HepG2 (cell line): ENCODE data around the gene TNFSF13. TPM values are rescaled to one million over a fixed set of nuclear protein-coding genes. Genes with fewer than 3 reads are reported as not detected.

Experiments
- ARID2 ChIP-seq: sonication (generic); formaldehyde crosslinking; IDR thresholded peaks from 2 replicates; pipeline ENCODE4 v1.8.1; 2022; ENCODE audit warnings: mild to moderate bottlenecking, missing genetic modification reagents, borderline replicate concordance
- BRCA1 ChIP-seq: sonication (generic); formaldehyde crosslinking; IDR thresholded peaks from 2 replicates; pipeline ENCODE4 v1.4.0; 2020; ENCODE audit warnings: missing genetic modification reagents
- KAT7 ChIP-seq: IDR thresholded peaks from 2 replicates; pipeline ENCODE4 v1.6.1; 2018; ENCODE audit warnings: borderline replicate concordance, missing compliant biosample characterization
- KLF9 ChIP-seq: IDR thresholded peaks from 2 replicates; pipeline ENCODE4 v1.6.1; 2016; ENCODE audit warnings: low read depth
- MAFF ChIP-seq: IDR thresholded peaks from 2 replicates; pipeline ENCODE4 v1.6.1; 2011; ENCODE audit warnings: low read depth, low read length, improper control_type of control experiment
- NKX3-1 ChIP-seq: sonication (generic); formaldehyde crosslinking; IDR thresholded peaks from 2 replicates; pipeline ENCODE4 v1.5.0; 2020; ENCODE audit warnings: missing genetic modification reagents
- NR1H2 ChIP-seq: sonication (generic); formaldehyde crosslinking; IDR thresholded peaks from 2 replicates; pipeline ENCODE4 v1.8.1; 2022; ENCODE audit warnings: low read depth, missing genetic modification reagents, borderline replicate concordance
- PATZ1 ChIP-seq: sonication (generic); formaldehyde crosslinking; IDR thresholded peaks from 2 replicates; pipeline ENCODE4 v1.4.0; 2020; ENCODE audit warnings: missing genetic modification reagents
- PHF5A ChIP-seq: IDR thresholded peaks from one replicate; pipeline ENCODE4 v1.6.1; 2018; ENCODE audit warnings: low read depth, missing genetic modification reagents; ENCODE audit not compliant: unreplicated experiment
- RBAK ChIP-seq: sonication (generic); formaldehyde crosslinking; IDR thresholded peaks from 2 replicates; pipeline ENCODE4 v1.5.1; 2020; ENCODE audit warnings: mild to moderate bottlenecking, missing genetic modification reagents
- RBM39 ChIP-seq: fragments of 200-400 bp; formaldehyde crosslinking; IDR thresholded peaks from one replicate; pipeline ENCODE4 v1.6.1; 2018; ENCODE audit warnings: antibody characterized with exemption, mild to moderate bottlenecking, low read depth, low read length; ENCODE audit not compliant: poor library complexity, severe bottlenecking
- SAFB2 ChIP-seq: sonication (generic); formaldehyde crosslinking; IDR thresholded peaks from 2 replicates; pipeline ENCODE4 v1.5.1; 2020; ENCODE audit warnings: missing genetic modification reagents, low read depth, mild to moderate bottlenecking, borderline replicate concordance
- ZBTB49 ChIP-seq: sonication (generic); formaldehyde crosslinking; IDR thresholded peaks from 2 replicates; pipeline ENCODE4 v1.4.0; 2020; ENCODE audit warnings: missing genetic modification reagents, borderline replicate concordance
- ZFP1 ChIP-seq: IDR thresholded peaks from 2 replicates; pipeline ENCODE4 v1.6.1; 2016
- ZFP36L1 ChIP-seq: sonication (generic); formaldehyde crosslinking; IDR thresholded peaks from 2 replicates; pipeline ENCODE4 v1.8.0; 2022; ENCODE audit warnings: mild to moderate bottlenecking, missing genetic modification reagents, moderate library complexity
- ZNF616 ChIP-seq: sonication (generic); formaldehyde crosslinking; IDR thresholded peaks from 2 replicates; pipeline ENCODE4 v1.5.0; 2020; ENCODE audit warnings: low read depth, mild to moderate bottlenecking, missing genetic modification reagents
- ZNF720 ChIP-seq: sonication (generic); formaldehyde crosslinking; IDR thresholded peaks from 2 replicates; pipeline ENCODE4 v1.4.0; 2020; ENCODE audit warnings: missing genetic modification reagents
- ZNF781 ChIP-seq: sonication (generic); formaldehyde crosslinking; IDR thresholded peaks from 2 replicates; pipeline ENCODE4 v1.5.1; 2020; ENCODE audit warnings: borderline replicate concordance, mild to moderate bottlenecking, missing genetic modification reagents; ENCODE audit errors: not compliant biosample characterization
- ZXDC ChIP-seq: sonication (generic); formaldehyde crosslinking; IDR thresholded peaks from 2 replicates; pipeline ENCODE4 v1.5.0; 2020; ENCODE audit warnings: mild to moderate bottlenecking, missing genetic modification reagents
- polyA plus RNA-seq, 8 experiments: library from polyadenylated mRNA; depleted of rRNA in 3 of 8; stranded (reverse) in 7 of 8; unstranded in 1 of 8; fragments of >200 nt; fragmentation: Illumina TruSeq in 4 of 8; extraction: Trizol in 4 of 8; gene quantifications; 2 replicates each; pipeline versions ENCODE4 v1.2.1 to v1.2.3, GENCODE V29; 2011 to 2016; ENCODE audit warnings: low read depth in 4 of 8, missing spikeins in 1 of 8, mixed read lengths in 1 of 8; ENCODE audit not compliant: insufficient read depth in 1 of 8
- total RNA-seq, 5 experiments: library from RNA; depleted of rRNA; stranded (reverse); fragments of >200 nt; fragmentation: Illumina TruSeq; extraction: Trizol; gene quantifications; 2 replicates each; pipeline ENCODE4 v1.2.3, GENCODE V29; 2016; ENCODE audit warnings: low read depth in 1 of 5
- TF ChIP-seq, protein P1 (sequence below): sonication (generic); formaldehyde crosslinking; IDR thresholded peaks from 2 replicates; pipeline ENCODE4 v1.8.1; 2023; ENCODE audit warnings: missing genetic modification reagents, inconsistent platforms, borderline replicate concordance

The TNFSF13 gene
- total and polyA plus RNA-seq, 2 of the 13 experiments (the other 11 are each of a cell fraction or from before 2014, with no cell fraction given), result 2.5 to 3.3 TPM

GRCh38 chr17:7583253-7584109 lies 24.9 kb downstream of the TNFSF13 start, which contains the start of gene MPDU1 (continued):
- TF ChIP-seq RBM39 (no peak), NKX3-1 (peak; percentile 90), MAFF (no peak), ARID2 (CRISPR knock-in tag) (peak; percentile 77; the same call in 1 of the 2 replicates), SAFB2 (peak; percentile 39; the same call in 1 of the 2 replicates), PATZ1 (no peak; the same call in 1 of the 2 replicates), RBAK (CRISPR knock-in tag) (no peak), ZNF616 (CRISPR knock-in tag) (0 out of 2 replicates have a peak, but pooled peaks have one; percentile 36), ZNF781 (no peak), ZBTB49 (CRISPR knock-in tag) (0 out of 2 replicates have a peak, but pooled peaks have one; percentile 41), KLF9 (no peak), BRCA1 (CRISPR knock-in tag) (0 out of 2 replicates have a peak, but pooled peaks have one; percentile 73), ZNF720 (CRISPR knock-in tag) (no peak), PHF5A (peak; percentile 55), ZFP36L1 (peak; percentile 82; the same call in 1 of the 2 replicates), ZFP1 (CRISPR knock-in tag) (no peak), ZXDC (CRISPR knock-in tag) (no peak), KAT7 (CRISPR knock-in tag) (peak; percentile 53; the same call in 1 of the 2 replicates), NR1H2 (CRISPR knock-in tag) (0 out of 2 replicates have a peak, but pooled peaks have one; percentile 37)
- TF ChIP-seq, protein P1, sequence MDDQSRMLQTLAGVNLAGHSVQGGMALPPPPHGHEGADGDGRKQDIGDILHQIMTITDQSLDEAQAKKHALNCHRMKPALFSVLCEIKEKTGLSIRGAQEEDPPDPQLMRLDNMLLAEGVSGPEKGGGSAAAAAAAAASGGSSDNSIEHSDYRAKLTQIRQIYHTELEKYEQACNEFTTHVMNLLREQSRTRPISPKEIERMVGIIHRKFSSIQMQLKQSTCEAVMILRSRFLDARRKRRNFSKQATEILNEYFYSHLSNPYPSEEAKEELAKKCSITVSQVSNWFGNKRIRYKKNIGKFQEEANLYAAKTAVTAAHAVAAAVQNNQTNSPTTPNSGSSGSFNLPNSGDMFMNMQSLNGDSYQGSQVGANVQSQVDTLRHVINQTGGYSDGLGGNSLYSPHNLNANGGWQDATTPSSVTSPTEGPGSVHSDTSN (CRISPR knock-in tag), result 0 out of 2 replicates have a peak, but pooled peaks have one; percentile 72
